ENCODE data around the gene NUBPL.

DNA sequence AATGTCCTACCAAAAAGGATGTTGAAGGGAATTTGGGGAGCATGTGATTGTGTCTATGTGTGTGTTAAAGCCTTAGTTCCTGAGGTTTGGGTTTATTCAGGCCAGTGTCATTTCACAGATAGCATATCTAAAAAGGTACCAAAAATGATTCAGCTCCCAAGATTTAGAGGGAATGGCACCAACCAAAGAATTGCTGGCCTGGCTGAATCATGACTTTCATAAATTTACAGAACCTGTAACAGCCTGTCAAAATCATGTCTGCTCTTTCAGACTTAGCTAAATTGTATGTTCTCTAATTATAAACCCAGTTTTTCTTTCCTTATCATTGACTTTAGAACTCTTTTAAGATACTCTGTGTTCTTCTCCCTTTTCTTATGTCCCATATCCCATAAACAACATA, 231.5 kb downstream of the NUBPL start:
- TF ChIP-seq POLR2A (IDR thresholded peaks at IDR 0.05), result no peak
- TF ChIP-seq, protein P1, sequence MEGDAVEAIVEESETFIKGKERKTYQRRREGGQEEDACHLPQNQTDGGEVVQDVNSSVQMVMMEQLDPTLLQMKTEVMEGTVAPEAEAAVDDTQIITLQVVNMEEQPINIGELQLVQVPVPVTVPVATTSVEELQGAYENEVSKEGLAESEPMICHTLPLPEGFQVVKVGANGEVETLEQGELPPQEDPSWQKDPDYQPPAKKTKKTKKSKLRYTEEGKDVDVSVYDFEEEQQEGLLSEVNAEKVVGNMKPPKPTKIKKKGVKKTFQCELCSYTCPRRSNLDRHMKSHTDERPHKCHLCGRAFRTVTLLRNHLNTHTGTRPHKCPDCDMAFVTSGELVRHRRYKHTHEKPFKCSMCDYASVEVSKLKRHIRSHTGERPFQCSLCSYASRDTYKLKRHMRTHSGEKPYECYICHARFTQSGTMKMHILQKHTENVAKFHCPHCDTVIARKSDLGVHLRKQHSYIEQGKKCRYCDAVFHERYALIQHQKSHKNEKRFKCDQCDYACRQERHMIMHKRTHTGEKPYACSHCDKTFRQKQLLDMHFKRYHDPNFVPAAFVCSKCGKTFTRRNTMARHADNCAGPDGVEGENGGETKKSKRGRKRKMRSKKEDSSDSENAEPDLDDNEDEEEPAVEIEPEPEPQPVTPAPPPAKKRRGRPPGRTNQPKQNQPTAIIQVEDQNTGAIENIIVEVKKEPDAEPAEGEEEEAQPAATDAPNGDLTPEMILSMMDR (IDR thresholded peaks at IDR 0.05), result no peak

Measured in adrenal gland (tissue), 5 donors.